Upper lobe of right lung (tissue), 1 donor: ENCODE measurements around the gene RNF220. TPM values are rescaled to one million over a fixed set of nuclear protein-coding genes. Genes with fewer than 3 reads are reported as not detected.
A peak's percentile ranks its signal among the peaks of the same experiment; 100 is the strongest.

Source experiments
- ATAC-seq: fragments of 200-7000 bp; cut with Tn5 transposase; one replicate; pipeline ENCODE4 v1.9.1; 2020; ENCODE audit warnings: mild to moderate bottlenecking, moderate library complexity
- DNase-seq: peaks from one replicate; pipeline ENCODE4 v3.0.0-alpha.2; 2020
- H3K27ac ChIP-seq: fragments of 200-600 bp; one replicate; pipeline ENCODE4 v1.8.0; 2022
- H3K27me3 ChIP-seq: fragments of 200-600 bp; one replicate; pipeline ENCODE4 v1.8.0; 2022; ENCODE audit warnings: mild to moderate bottlenecking
- H3K36me3 ChIP-seq: fragments of 200-600 bp; one replicate; pipeline ENCODE4 v1.8.0; 2022
- H3K4me1 ChIP-seq: fragments of 200-600 bp; one replicate; pipeline ENCODE4 v1.8.0; 2022
- H3K4me3 ChIP-seq: fragments of 200-600 bp; one replicate; pipeline ENCODE4 v1.8.0; 2022; ENCODE audit warnings: mild to moderate bottlenecking
- H3K9me3 ChIP-seq: fragments of 200-600 bp; one replicate; pipeline ENCODE4 v1.8.0; 2022
- intact Hi-C: fragments of 100-400 bp; cut with DNase I; formaldehyde crosslinking; loops from one replicate; pipeline ENCODE4 v1.11.0; 2022
- total RNA-seq: library from RNA; stranded (reverse); fragmentation: NEBNext Ultra II Directional; extraction: Animal tissue kit (Norgen Biotek cat#: 25700); gene quantifications from one replicate; pipeline ENCODE4 v1.2.1, GENCODE V29; 2021
- TF ChIP-seq, protein P1 (sequence below): fragments of 200-600 bp; IDR thresholded peaks from one replicate; pipeline ENCODE4 v1.8.0; 2022; ENCODE audit warnings: antibody characterized with exemption
- donor health status: DM: no; HTN: yes; CAD: no; lungs with severe emphysema.

Gene RNF220
- total RNA-seq, 1 donor from 2014 or later: 72.6 TPM

DNA sequence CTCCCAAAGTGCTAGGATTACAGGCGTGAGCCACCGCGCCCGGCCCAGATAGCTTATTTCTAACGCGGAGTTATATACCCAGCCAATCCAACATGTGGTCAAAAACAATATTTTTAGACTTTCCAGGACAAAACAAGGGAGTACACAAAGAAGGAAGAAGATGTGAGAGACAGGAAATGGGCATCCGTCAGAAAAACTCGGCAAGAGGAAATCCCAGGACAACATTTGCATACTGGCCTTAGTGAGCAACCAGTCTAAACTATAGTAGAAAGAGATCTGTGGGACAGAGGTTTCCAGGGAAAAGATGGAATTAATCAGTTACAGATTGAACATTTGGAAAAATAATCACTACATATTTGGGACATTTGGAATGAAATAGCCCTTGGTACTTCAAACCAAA, 280.8 kb downstream of the RNF220 start:
- H3K9me3 ChIP-seq: no peaks in the 10 kb centered on the region

DNA sequence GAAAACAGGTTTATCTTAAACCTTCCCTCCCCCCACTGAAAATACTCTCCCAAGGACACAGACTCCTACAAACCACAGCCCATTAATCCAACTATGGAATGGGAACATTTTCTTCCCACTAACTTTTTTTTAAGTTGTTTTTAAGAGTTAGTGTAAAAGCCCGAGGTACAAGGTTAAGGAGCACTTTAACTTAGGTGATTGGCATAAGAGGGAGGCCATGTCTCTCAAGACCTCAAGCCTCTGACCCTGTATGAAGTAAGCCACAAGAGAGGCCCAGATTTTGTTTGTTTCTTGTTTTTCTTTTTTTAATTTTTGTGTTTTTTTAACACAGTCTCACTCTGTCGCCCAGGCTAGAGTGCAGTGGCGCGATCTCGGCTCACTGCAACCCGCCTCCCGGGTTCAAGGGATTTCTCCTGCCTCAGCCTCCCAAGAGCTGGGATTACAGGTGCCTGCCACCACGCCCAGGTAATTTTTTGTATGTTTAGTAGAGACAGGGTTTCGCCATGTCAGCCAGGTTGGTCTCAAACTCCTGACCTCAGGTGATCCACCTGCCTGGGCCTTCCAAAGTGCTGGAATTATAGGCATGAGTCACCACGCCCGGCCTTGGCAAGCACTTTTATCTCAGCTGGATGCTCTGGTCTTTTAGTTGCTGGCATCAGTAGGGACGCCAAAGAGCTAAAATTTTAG, 283.8 kb downstream of the RNF220 start:
- TF ChIP-seq, protein P1, sequence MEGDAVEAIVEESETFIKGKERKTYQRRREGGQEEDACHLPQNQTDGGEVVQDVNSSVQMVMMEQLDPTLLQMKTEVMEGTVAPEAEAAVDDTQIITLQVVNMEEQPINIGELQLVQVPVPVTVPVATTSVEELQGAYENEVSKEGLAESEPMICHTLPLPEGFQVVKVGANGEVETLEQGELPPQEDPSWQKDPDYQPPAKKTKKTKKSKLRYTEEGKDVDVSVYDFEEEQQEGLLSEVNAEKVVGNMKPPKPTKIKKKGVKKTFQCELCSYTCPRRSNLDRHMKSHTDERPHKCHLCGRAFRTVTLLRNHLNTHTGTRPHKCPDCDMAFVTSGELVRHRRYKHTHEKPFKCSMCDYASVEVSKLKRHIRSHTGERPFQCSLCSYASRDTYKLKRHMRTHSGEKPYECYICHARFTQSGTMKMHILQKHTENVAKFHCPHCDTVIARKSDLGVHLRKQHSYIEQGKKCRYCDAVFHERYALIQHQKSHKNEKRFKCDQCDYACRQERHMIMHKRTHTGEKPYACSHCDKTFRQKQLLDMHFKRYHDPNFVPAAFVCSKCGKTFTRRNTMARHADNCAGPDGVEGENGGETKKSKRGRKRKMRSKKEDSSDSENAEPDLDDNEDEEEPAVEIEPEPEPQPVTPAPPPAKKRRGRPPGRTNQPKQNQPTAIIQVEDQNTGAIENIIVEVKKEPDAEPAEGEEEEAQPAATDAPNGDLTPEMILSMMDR: no peak
- no peak overlapping the region for H3K27ac ChIP-seq
- no peak for DNase-seq
- H3K4me3 ChIP-seq: no peak overlapping the region
- H3K27me3 ChIP-seq: no peaks in the 10 kb centered on the region
- no peaks in the 10 kb centered on the region for H3K4me1 ChIP-seq
- peak; percentile 70 for ATAC-seq
- no peaks in the 10 kb centered on the region for H3K9me3 ChIP-seq
- intact Hi-C loops: no loop called here
- H3K36me3 ChIP-seq: no peaks in the 10 kb centered on the region

More for the DNA sequence above, 280.8 kb downstream of the RNF220 start:
- intact Hi-C loops: no loop called here
- Histone ChIP-seq H3K36me3 (no peaks in the 10 kb centered on the region), H3K27me3 (no peaks in the 10 kb centered on the region), H3K4me3 (no peak overlapping the region), H3K4me1 (no peaks in the 10 kb centered on the region), H3K27ac (no peak overlapping the region)
- DNase-seq (peak; percentile 8), ATAC-seq (no peak)
- TF ChIP-seq, protein P1: no peak

DNA sequence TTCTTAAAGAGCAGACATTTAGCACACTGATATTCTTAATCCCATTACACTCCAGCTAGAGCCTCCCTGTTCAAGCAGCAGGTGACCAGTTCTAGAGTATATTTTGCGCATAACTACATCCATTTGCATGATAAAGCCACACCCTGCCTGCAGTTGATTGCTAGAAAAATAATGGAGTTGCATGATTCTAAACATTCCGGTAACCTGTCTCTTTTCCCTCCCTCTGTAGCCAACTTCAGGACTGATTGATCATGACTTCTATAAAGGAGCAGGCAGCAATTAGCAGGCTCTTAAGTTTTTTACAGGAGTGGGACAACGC, 284.4 kb downstream of the RNF220 start:
- H3K9me3 ChIP-seq: no peaks in the 10 kb centered on the region
- H3K4me1 ChIP-seq: no peaks in the 10 kb centered on the region
- DNase-seq: no peak
- H3K27ac ChIP-seq: no peak overlapping the region
- no peaks in the 10 kb centered on the region for H3K27me3 ChIP-seq
- no peak for ATAC-seq
- no peaks in the 10 kb centered on the region for H3K36me3 ChIP-seq
- intact Hi-C loops: no loop called here
- no peak overlapping the region for H3K4me3 ChIP-seq
- TF ChIP-seq, protein P1: no peak

DNA sequence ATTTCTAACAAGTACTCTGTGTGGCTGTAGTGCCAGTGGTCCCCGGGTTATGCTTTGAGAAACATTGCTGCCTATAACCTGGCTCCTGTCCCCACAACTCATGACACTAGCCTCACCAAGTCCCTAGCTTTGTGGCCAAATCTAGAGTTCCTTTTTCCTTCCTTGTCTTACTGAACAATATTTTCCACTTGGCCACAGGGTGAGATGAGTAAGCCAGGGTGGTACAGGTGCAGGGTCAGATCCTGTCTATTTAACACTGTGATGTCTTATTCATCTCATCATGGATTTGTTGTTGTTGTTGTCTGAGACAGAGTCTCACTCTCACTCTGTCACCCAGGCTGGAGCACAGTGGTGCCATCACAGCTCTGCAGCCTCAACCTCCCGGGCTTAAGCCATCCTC, 288.1 kb downstream of the RNF220 start:
- Histone ChIP-seq H3K27ac (no peak overlapping the region), H3K4me1 (no peaks in the 10 kb centered on the region), H3K36me3 (no peaks in the 10 kb centered on the region), H3K9me3 (no peaks in the 10 kb centered on the region), H3K4me3 (no peak overlapping the region), H3K27me3 (no peaks in the 10 kb centered on the region)
- ATAC-seq (no peak), DNase-seq (peak; percentile 8)
- TF ChIP-seq, protein P1: no peak
- intact Hi-C loops: no loop called here

DNA sequence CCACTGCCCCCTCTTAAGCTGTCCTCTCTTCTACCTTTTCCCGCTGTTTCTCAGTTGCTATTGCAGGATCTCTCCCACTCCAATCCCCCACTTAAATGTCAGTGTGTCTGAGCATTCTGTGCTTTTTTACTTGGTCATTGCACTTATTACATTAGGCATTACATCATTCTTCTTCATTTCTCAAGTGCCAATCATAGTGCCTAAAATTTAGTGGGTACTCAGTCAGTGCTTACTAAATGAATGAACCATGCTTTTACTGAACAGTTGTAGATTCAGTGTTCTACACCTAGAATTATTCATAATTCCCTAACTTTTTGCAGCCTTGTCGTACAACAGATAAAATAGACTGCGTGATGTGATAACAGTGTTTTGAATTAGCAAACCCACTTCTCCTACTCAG, 288.8 kb downstream of the RNF220 start:
- no peaks in the 10 kb centered on the region for H3K36me3 ChIP-seq

More for the DNA sequence above, 288.8 kb downstream of the RNF220 start:
- H3K4me3 ChIP-seq: no peak overlapping the region
- TF ChIP-seq, protein P1: no peak
- no peaks in the 10 kb centered on the region for H3K9me3 ChIP-seq
- H3K27ac ChIP-seq: no peak overlapping the region
- ATAC-seq: no peak
- no peak for DNase-seq
- H3K27me3 ChIP-seq: no peaks in the 10 kb centered on the region
- H3K4me1 ChIP-seq: no peaks in the 10 kb centered on the region
- intact Hi-C loops: no loop called here
